ENCODE results near the gene MKNK2. TPM values are rescaled to one million over a fixed set of nuclear protein-coding genes. Genes with fewer than 3 reads are reported as not detected.

Gene MKNK2
- polyA plus RNA-seq, 4 donors = 41.2 to 82.1 (median 62.1) TPM

DNA sequence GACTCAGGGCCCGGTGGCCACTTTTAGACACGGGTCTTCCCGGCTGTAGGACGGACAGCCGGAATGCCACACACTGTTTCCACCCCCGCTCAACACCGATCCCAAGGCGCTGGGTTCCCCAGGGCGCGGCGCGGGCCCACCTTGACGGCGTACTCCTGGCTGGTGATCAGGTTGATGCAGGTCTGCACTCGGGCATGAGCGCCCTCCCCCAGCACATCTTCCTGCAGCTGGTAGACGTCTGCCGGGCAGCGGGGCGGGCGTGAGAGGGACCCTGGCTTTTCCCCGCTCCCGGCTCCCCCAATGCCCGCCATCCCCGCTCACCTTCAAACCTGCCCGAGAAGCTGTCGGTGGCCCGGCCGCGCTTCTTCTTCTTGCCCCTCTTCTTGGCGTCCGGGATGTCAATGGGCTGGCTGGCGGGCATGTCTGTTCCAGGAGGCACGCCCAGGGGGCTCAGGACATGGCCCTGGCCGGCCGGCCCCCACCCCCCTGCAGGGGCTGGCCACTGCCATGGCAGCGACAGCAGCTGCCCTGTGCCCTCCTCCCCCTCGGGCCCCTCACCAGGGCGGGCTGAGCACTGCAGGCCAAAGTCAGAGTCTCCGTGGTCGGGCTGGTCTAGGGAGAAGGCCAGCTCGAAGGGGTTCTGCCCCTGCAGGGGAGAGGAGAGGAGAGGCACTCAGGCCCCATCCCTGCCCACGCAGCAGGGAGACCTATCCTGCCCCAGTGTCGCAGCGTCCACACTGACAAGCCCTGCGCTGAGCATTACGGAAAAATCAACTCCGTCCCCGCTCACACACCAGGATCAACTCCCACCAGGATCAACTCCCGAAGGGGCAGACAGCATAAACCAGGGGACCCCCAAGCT, 4.8 kb downstream of the MKNK2 start:
- DNase-seq (ENCODE audit: low read depth in 4 of 4, low spot score in 3 of 4) = no peak

DNA sequence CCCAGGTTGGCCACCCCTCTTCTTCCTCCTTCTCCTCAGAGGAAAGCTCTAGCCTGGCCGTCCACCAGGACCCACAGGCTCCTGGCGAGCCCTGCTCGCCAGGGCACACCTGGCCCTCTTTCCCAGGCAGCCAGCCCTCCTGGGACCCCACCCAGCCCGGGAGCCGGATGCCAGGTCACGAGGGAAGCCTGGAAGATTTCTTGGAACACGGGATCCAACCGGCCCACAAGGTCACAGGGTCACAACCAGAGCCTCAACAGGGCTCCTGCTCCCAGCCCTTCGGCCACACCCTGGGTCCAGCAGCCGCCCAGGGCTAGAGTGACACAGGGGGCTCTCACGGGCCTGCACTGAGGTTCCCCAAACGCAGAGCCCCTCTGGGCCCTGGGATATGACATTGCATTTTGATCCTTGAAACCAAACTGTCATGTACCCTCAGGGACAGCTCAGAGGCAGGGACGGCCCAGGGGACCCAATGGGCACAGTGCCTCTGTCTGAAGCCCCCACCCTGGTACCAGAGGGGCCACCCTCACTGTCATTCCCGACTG, 5.5 kb downstream of the MKNK2 start:
- DNase-seq (ENCODE audit: low read depth in 4 of 4, low spot score in 3 of 4) = no peak

DNA sequence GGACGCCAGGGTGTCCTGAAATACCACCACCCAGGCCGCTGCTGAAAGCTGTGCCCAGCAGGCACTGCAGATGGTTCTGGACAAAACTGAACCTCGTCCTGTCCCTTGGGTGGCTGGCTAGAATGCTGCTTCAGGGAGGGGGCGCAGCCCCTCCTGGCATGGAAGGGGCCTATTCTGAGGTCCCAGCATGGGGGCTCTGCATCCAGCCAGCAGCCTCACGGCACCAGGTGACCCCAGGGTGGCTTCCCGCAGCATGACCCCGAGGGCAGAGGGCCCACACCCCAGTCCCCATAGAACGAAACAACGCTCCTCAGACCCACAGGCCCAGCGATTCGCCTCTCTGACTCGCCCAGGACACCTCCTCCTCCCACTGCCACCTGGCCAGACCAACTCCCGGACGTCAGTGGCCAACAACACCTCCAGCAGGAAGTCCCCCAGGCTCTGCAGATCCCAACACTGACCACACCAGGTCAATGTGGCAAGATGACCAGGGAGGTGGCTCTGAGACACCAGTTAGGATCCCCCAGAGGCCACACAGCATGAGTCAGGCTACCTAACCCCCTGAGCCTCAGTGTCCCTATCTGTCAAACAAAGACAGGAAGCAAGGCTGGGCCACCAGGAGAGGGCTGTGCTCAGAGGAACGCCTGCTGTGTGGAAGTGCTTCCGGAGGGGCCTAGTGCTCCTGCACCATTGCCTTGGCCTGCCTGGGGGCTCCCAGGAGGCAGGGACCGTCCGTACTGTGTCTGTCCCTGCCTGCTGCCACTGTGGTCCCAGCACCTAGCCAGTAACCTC, 6.1 kb downstream of the MKNK2 start:
- no peak for DNase-seq (ENCODE audit: low read depth in 4 of 4, low spot score in 3 of 4)

DNA sequence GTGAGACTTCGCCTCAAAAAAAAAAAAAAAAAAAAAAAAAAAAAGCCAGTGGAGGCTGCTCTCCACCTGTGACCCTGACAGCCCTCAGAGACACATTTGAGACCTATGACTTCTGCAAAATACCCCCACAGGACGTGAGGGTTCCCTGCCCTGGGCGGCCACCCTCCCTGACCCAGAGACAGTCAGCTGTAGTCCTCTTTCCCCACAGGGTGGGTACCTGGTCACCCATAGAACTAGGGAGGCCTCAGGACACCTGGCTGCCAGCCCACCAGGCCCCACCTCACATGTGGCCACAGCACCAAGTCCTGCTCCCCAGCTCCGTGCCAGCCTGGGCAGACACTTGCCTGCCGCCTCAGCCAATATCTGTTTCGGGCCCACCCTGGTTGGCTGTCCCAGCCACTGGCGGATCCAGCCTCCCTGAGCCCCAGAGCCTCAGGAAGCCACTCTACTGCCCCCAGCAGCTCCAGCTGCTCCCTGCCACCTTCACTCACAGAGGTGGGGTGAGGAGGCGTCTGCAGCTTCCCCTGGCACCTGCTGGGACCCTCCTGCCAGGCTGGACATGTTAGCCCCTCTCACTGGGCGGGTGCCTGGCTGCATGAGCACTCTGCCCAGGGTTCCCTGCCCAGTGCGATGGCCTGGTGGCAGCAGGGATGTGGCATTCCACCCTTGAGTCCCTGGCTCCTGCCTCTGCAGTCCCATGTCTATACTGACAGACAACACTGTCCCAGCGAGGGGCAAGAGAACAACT, 6.9 kb downstream of the MKNK2 start:
- DNase-seq (ENCODE audit: low read depth in 4 of 4, low spot score in 3 of 4) = no peak

DNA sequence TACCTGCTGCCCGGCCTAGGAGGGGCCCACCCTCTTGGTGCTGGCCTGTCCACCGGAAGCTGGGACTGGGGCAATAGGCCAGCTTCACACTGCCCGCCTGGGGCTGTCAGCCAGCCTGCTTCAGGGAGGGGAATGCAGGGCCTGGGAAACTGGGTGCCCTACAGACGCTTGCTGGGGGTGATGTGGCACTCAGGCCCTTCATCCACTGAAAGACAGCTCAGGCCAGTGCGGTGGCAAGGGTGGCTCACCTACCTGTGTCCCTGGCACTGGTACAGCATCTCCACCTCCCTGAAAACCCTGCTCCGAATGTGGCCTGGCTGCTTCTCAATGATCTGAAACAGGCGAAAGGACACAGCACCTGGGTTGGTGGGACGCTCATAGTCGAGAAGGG, 7.8 kb downstream of the MKNK2 start:
- no peak for DNase-seq (ENCODE audit: low read depth in 4 of 4, low spot score in 3 of 4)

DNA sequence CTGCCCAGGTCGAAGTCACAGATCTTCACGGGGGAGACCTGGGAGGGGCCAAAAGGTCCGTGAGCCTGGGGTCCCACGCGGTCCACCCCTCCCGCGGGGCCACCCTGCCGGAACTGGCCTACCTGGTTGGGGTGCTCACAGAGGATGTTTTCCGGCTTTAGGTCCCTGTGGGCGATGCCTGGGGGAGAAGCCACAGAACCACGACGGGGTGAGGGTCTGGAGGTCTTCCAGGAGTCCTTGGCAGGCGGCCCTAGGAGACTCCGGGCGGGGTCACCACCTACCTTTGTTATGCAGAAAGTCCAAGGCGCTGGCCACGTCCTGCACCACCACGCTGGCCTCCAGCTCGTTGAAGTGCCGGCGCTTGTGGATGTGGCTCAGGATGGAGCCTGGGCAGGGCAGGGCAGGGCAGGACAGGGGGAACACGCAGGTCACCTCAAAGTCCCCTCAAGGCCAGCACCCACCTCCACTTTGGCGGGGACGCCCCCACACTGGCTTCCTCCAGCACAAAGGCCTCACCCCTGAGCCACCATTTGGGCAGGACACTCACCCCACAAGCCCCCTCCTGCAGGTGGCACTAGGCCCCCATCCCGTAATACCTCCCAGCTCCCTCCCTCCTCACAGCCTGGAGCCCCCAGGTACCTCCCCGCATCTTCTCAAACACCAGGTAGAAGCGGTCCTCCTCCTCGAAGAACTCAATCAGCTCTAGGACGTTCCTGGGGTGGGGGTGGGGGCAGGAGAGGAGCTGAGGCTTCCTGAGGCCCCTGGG, 8.4 kb downstream of the MKNK2 start:
- no peak for DNase-seq (ENCODE audit: low read depth in 4 of 4, low spot score in 3 of 4)

DNA sequence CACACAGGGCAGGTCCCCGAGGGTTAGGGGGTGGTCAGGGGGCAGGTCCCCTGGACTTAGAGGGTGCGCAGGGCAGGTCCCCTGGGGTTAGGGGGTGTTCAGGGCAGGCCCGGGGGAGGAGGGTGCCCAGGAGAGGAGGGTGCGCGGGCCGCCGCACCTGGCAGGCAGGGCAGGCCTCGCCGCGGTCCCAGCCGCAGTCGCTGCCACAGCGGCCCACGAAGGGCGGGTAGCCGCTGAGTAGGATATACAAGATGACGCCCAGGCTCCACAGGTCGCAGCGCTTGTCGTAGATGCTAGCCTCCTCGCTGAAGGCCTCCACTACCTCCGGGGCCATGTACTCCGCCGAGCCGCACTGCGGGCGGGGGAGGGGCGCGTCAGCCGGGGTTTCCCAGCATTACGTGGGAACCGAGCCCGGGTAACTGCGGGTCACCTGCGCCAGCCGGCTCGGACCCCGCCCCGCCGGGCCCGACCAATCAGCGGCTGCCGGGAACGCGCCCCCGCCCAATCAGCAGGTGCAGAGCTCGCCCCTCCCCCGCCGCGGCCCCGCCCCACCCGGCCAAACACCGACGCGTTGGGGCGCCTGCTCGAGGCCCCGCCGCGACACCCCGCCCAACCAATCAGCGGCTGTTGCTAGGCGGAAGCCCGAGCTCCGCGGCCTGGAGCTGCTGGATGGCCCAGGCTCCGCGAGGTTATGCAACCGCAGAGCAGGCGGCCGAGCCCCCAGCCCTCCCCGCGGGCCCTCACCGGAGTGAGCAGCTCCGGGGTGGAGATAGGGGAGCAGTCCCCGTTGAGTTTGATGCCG, 9.2 kb downstream of the MKNK2 start:
- peak in 3 of 4 donors; percentile 80 to 87 (median 85) for DNase-seq (ENCODE audit: low read depth in 4 of 4, low spot score in 3 of 4)

DNA sequence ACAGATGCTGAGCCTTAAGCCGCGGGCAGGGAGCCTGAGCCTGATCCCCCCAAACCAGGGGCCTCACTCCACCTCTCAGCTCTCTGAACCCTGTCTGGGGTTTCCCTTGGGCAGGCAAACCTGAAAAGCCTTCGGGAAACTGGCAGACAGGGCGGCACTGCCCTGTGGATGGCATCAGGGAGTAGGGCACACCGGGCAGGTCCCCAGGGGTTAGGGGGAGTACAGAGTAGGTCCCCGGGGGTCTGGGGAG, 9.7 kb downstream of the MKNK2 start:
- no peak for DNase-seq (ENCODE audit: low read depth in 4 of 4, low spot score in 3 of 4)

DNA sequence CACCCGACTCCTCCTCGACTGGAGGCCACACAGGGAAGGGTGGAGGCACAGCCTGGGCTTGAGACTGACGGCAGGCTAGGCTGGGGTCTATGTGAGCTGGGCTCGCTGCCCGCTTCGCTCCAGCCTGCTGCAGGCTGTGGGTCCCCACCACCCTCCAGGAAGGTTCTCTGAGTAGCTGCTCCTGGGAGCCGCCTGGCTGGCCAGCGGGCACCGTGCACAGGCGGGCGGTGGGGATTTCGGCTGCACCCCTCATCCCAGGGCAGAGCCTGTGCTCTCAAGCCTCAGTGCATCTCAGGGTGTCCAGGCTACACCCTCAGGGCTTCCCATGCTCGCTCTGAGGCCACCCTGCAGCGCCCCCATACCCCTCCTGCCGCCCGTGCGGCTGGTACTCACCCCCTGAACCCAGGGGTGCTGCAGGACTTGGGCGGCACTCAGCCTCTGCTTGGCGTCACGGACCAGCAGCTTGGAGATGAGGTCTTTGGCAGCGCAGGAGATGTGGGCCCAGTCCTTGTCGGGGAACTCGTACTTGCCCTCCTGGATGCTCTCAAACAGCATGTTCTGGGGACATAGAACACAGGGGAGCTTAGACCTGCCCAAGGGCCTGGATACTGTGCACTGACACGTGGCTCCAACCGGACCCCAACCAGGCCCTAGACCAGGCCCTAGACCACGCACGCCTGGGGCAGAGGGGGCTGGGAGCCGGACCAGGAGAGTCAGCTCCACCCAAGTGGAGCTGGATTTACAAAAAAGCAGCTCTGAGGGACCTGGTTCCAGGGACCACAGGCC, 10.2 kb downstream of the MKNK2 start:
- no peak for DNase-seq (ENCODE audit: low read depth in 4 of 4, low spot score in 3 of 4)

DNA sequence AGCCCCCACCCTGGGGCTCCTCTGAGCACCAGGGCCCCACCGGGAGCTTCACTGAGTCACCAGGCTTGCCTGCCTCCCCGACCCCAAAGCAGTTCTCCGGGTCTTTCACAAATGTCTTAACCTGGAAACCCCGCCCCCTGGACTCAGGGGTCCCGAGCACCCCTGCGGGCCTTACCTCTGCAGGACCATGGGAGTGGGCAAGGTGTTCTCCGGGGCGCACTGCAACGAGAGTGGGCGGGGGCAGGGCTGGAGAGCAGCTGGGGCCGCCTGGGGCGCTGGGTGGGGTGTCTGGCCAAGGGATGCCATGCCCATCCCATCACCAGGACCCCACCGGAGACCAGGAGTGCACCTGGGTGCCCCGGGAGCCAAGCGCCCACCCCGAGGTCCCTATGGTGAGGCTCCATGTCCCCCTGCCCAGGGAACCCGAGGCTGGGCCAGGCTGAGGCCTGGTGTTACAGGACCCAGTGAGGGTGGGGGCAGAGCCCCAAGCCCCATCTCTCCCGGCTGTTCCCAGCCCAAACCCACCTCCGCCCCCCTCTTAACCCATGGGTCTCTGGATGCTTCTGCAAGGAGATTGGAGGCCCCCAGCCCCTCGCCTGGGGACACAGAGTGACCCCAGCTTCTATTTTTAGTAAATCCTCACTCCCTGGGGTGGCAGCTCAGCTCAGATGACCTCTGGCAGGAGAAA, 10.9 kb downstream of the MKNK2 start:
- DNase-seq (ENCODE audit: low read depth in 4 of 4, low spot score in 3 of 4) = no peak

DNA sequence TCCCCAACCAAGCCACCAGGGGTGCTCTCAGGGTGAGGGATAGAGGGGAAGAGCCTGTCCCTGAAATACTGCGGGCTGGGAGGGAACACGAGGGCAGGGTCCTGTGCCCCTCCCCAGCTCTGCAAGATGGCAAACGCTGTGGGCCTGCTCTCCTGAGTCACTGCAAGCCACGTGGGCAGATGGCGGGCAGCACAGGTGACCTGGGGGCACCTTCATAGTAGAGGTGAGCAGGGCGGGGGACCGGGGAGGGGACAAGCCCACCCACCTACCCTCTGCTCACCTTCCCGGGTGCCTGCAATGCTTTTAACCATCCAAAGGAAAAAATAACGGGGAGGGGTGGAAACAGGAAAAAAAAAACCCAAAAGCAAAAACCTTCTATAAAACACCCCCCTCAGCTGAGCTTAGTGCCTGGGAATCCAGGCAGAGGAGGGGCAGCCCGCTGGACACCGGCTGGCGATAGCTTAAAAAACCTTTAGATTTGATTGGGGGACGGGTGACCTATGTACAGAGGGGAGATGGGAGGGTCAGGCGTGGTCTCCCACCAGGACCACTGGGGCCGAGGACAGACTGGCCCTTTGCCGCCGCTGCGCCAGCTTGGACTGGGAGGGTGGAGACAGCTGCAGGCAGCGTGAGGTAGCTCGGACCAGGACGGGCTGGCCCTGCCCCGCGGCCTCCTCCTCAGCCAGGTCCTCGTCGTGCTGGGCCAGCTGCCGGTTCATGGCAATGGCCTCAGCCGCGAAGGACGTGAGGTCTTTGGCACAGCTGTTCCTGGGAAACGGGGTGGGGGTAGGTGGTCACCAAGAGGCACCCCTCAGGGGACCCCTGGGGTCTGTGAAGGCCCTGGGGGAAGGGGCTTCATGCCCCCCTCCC, 11.7 kb downstream of the MKNK2 start:
- no peak for DNase-seq (ENCODE audit: low read depth in 4 of 4, low spot score in 3 of 4)

DNA sequence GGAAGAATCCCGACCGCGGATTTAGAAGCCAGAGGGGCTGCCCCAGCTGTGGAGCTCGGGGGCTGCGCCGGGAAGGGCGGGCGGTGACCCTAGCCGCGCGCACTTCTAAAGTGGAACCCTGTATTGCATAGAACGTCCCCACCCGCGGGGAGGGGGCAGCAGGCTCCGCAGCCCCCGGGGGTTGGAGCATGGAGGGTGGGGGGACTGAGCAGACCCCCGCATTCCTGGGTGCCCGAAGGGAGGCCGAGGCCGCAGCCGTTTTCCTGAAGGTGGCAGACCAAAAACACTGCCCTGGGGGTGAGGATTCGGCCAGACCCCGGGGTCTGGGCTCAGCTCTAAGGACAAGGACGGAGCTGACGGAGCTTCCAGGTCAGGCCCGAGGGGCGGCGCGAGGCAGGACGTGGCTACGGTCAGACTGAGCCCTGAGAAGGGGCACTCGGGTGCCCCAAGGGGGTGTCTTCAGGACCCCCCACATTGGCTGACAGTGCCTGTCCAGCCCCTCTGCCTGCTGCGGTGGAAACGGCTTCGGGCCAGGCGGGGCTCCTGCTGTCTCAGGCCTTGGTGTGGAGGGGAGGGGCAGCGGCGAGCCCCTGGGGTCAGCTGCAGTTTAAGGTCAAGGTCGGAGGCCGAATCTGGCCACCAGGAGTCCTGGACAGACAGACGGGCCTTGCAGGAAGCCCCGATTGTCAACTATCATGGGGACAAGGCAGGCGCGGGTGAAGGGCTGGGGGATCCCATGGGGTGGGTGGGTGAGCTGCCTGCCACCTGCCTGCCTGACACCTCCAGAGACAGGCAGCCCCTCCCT, 12.6 kb downstream of the MKNK2 start:
- DNase-seq (ENCODE audit: low read depth in 4 of 4, low spot score in 3 of 4) = no peak

DNA sequence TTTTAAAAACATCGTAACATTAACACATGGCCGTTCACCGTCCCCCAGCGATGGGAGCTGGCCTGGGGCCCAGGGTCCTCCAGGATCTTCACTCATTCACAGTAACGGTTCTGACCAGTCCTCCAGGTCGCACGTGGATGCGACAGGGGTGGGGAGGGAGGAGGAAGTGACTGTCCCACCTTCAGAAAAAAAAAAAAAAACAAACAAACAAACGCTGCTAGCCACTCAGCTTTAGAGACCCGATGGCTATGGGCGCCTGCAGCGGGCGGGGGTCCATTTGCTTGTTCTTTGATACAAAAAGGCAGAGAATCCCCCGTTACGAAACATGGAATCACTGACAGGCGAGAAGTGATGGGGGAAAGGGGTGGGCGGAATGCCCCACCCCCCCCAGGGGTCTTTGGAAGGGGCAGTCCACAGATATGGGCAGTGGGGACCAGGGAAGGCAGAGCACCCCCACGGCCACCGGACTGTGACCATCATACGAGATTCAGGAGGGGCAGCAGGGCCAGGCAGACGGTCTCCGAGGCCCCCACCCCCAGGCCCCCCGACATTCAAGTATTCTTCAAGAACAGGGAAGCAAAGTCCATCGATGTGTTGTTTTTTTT, 13.3 kb downstream of the MKNK2 start:
- no peak for DNase-seq (ENCODE audit: low read depth in 4 of 4, low spot score in 3 of 4)

DNA sequence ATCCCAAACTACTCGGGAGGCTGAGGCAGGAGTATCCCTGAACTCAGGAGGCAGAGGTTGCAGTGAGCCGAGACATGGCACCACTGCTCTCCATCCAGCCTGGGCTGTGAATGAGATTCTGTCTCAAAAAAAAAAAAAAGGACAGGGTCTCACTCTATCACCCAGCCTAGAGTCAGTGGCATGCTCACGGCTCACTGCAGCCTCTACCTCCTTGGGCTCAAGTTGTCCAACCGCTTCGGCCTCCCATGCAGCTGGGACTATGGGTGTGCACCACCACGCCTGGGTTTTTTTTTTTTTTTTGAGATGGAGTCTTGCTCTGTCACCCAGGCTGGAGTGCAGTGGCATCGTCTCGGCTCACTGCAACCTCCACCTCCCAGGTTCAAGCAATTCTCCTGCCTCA, 14.6 kb downstream of the MKNK2 start:
- DNase-seq (ENCODE audit: low read depth in 4 of 4, low spot score in 3 of 4) = no peak

DNA sequence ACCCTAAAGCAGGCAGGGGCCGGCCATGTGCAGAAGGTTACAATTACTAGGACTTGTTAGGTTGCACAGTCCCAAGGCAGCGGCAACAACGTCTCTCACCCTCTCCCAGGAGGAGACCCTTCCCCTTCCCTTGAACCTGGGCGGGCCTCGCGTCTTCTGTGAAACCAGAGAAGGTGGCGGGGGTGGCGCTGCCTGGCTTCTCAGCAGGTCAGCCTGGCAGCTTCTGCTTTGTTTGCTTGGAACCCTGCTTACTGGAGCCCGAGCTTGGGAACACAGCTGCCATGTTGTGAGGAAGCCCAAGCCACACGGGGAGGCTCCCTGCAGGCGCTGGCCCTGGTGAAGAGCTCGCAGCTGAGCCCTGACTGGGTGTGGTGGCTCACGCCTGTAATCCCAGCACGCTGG, 15.5 kb downstream of the MKNK2 start:
- no peak for DNase-seq (ENCODE audit: low read depth in 4 of 4, low spot score in 3 of 4)
